Body of pancreas (tissue), 4 donors: ENCODE data around the gene HTT. TPM values are rescaled to one million over a fixed set of nuclear protein-coding genes. Genes with fewer than 3 reads are reported as not detected.

ENCODE experiments used
- ATAC-seq: fragments of 150-250 bp; one replicate; pipeline ENCODE4 v1.9.1; 2016
- DNase-seq, 4 donors: peaks; one replicate each; pipeline ENCODE4 v3.0.0-alpha.2; 2019
- H3K27ac ChIP-seq, 4 donors: fragments of 200-600 bp; sonication (generic); 1 replicate in 3 of 4; 2 replicates in 1 of 4; pipeline versions ENCODE4 v1.5.1 to v1.6.1; 2016 to 2019; ENCODE audit warnings: mild to moderate bottlenecking in 1 of 4, mixed read lengths in 1 of 4, moderate library complexity in 1 of 4
- H3K27me3 ChIP-seq, 2 donors: fragments of 200-600 bp; sonication (generic); one replicate each; pipeline ENCODE4 v1.6.0; 2016; ENCODE audit warnings: mild to moderate bottlenecking in 1 of 2
- H3K36me3 ChIP-seq, 2 donors: fragments of 200-600 bp; sonication (generic); replicated peaks in 1 of 2; 2 replicates each; pipeline ENCODE4 v1.5.1; 2016; ENCODE audit warnings: low read depth in 2 of 2; ENCODE audit not compliant: insufficient read depth in 1 of 2
- H3K4me1 ChIP-seq: fragments of 200-600 bp; sonication (generic); one replicate; pipeline ENCODE4 v1.6.0; 2016
- H3K4me3 ChIP-seq, 2 donors: fragments of 200-600 bp; sonication (generic); 1 replicate in 1 of 2; 2 replicates in 1 of 2; pipeline ENCODE4 v1.5.1; 2016 to 2019
- H3K9me3 ChIP-seq, 3 donors: fragments of 200-600 bp; sonication (generic); 1 replicate in 2 of 3; 2 replicates in 1 of 3; pipeline ENCODE4 v1.5.1; 2016
- CTCF ChIP-seq, 7 experiments: fragments of 450-650 bp in 4 of 7; fragments of 200-600 bp in 3 of 7; sonication (generic) in 3 of 7; IDR thresholded peaks; one replicate each; pipeline ENCODE4 v1.5.1; 2016 to 2019; ENCODE audit warnings: antibody characterized with exemption in 7 of 7
- POLR2A ChIP-seq, 3 donors: fragments of 450-650 bp; IDR thresholded peaks; one replicate each; pipeline ENCODE4 v1.6.1; 2016; ENCODE audit warnings: antibody characterized with exemption in 3 of 3, mild to moderate bottlenecking in 2 of 3
- WGBS, 2 donors: methylation state at CpG; one replicate each; pipeline ENCODE4 v1.1.5; 2017; 5-methylcytosine and 5-hydroxymethylcytosine counted together
- intact Hi-C: fragments of 100-400 bp; cut with DNase I; formaldehyde crosslinking; loops from one replicate; pipeline ENCODE4 v1.15.1; 2023
- total RNA-seq, 2 donors: library from RNA; depleted of rRNA; stranded (reverse); fragments of >200 nt; gene quantifications; one replicate each; pipeline ENCODE4 v1.1.0, GENCODE V29; 2016

HTT gene
- total RNA-seq, 2 donors from 2014 or later, result 40.5 to 115 TPM

- no peak for DNase-seq
- no peaks in the 10 kb centered on the region for H3K27me3 ChIP-seq
- TF ChIP-seq CTCF (IDR thresholded peaks at IDR 0.05) (no peak), POLR2A (IDR thresholded peaks at IDR 0.05) (no peak)
- H3K4me1 ChIP-seq, result peaks cover 16% of the 10 kb centered on the region
- no peak for ATAC-seq
- peaks cover 0 to 14% of the 10 kb centered on the region in 2 donors for H3K36me3 ChIP-seq
- peak overlapping the region in 1 of 4 donors; percentile 27 for H3K27ac ChIP-seq
- H3K9me3 ChIP-seq, result no peaks in the 10 kb centered on the region
- intact Hi-C loops, result no loop called here
- no peak overlapping the region for H3K4me3 ChIP-seq
- WGBS, 2 donors, result 89 to 97% methylated on average over 2 of the region's 2 CpGs
These were observed 47.1 kb downstream of the HTT start for GRCh38 chr4:3121596-3121995.

GRCh38 chr4:3122081-3122563 is 47.6 kb downstream of the HTT start:
- intact Hi-C loops, result no loop called here
- Histone ChIP-seq H3K4me1 (peaks cover 16% of the 10 kb centered on the region), H3K36me3 (peaks cover 0 to 16% of the 10 kb centered on the region in 2 donors), H3K9me3 (no peaks in the 10 kb centered on the region), H3K27me3 (no peaks in the 10 kb centered on the region), H3K4me3 (no peak overlapping the region), H3K27ac (peak overlapping the region in 1 of 4 donors; percentile 27)
- DNase-seq, result no peak
- ATAC-seq, result peak; percentile 48
- TF ChIP-seq POLR2A (IDR thresholded peaks at IDR 0.05), result no peak
- TF ChIP-seq CTCF (IDR thresholded peaks at IDR 0.05), result no peak
- 61 to 73% methylated on average over 8 to 9 of the region's 9 CpGs for WGBS, 2 donors

GRCh38 chr4:3123181-3123671 is 48.7 kb downstream of the HTT start:
- ATAC-seq, result peak; percentile 38
- H3K36me3 ChIP-seq, result peaks cover 0 to 21% of the 10 kb centered on the region in 2 donors

GRCh38 chr4:3124070-3124767 is 49.7 kb downstream of the HTT start:
- no peaks in the 10 kb centered on the region for H3K9me3 ChIP-seq
- TF ChIP-seq POLR2A (IDR thresholded peaks at IDR 0.05), result no peak
- TF ChIP-seq CTCF (IDR thresholded peaks at IDR 0.05), result no peak
- no peak overlapping the region for H3K4me3 ChIP-seq
- ATAC-seq (no peak), DNase-seq (no peak)
- no peaks in the 10 kb centered on the region for H3K27me3 ChIP-seq
- no peak overlapping the region for H3K27ac ChIP-seq
- H3K36me3 ChIP-seq, result peaks cover 0 to 21% of the 10 kb centered on the region in 2 donors
- peaks cover 16% of the 10 kb centered on the region for H3K4me1 ChIP-seq
- WGBS, 2 donors, result 75 to 80% methylated on average over 7 of the region's 7 CpGs
- intact Hi-C loops, result no loop called here

More at GRCh38 chr4:3123181-3123671, 48.7 kb downstream of the HTT start:
- no peaks in the 10 kb centered on the region for H3K27me3 ChIP-seq
- WGBS, 2 donors, result 37 to 48% methylated on average over 3 of the region's 3 CpGs
- no peak for TF ChIP-seq POLR2A (IDR thresholded peaks at IDR 0.05)
- TF ChIP-seq CTCF (IDR thresholded peaks at IDR 0.05), result no peak
- no peak overlapping the region for H3K4me3 ChIP-seq
- intact Hi-C loops, result no loop called here
- DNase-seq, result no peak
- no peaks in the 10 kb centered on the region for H3K9me3 ChIP-seq
- H3K4me1 ChIP-seq, result peaks cover 16% of the 10 kb centered on the region
- peak overlapping the region in 1 of 4 donors; percentile 24 for H3K27ac ChIP-seq
